ENCODE results near the gene ADCY10. TPM values are rescaled to one million over a fixed set of nuclear protein-coding genes. Genes with fewer than 3 reads are reported as not detected.
"Not testable (repeated sequence)": the region's sequence is repeated elsewhere in the genome, so short reads cannot be mapped to it uniquely, and the experiment has no call there.

Gene ADCY10
- total RNA-seq, 1 experiment from 2014 or later: 0.15 TPM

- DNase-seq (ENCODE audit: low read depth): no peak
These were observed 57.1 kb downstream of the ADCY10 start for GRCh38 chr1:167856711-167857418.

DNA sequence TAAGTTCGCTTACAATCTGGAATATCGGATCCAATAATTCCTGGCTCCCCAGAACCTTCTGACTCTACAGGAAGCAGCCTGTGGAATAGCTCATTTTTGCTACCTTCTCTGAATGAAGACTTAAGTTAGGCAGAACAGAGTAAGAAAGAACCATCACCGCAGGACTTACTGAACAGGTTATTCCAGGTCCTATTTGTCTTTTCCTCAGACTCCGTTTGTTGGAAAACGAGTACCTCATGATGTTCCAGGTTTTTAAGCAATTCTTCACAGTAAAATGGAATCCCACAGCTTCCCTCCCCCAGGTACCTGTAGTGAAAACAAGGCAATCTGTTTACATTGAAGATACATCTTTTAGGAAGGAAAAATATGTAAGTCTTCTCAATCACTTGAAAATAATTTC is 59.8 kb downstream of the ADCY10 start:
- no peak for DNase-seq (ENCODE audit: low read depth)

DNA sequence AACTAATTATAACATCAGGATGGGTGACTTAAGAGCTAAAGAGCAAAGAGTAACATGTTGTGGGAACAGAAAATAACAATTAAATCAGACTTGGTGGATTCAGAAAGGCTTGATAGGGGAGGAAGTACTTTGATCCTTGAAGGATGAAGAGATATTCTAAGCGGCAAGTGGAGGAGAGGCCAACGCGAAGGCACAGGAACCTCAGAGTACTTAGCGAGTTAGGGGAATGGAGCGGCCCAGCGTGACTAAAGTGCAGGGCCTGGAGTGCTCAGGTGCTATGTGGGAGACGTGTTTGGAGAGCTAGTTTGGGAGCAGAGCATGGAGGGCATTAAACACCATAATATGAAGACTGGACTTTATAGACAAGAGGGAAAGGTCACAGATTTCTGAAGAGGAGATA is 64.3 kb downstream of the ADCY10 start:
- DNase-seq (ENCODE audit: low read depth): no peak

- DNase-seq (ENCODE audit: low read depth): no peak
These were observed 71.1 kb downstream of the ADCY10 start for GRCh38 chr1:167842872-167843271.

- DNase-seq (ENCODE audit: low read depth): no peak
These were observed 72.4 kb downstream of the ADCY10 start for GRCh38 chr1:167841530-167841929.

GRCh38 chr1:167839009-167839408 is 74.9 kb downstream of the ADCY10 start:
- DNase-seq (ENCODE audit: low read depth): no peak

GRCh38 chr1:167837326-167837725 is 76.6 kb downstream of the ADCY10 start:
- no peak for DNase-seq (ENCODE audit: low read depth)

GRCh38 chr1:167836197-167836596 is 77.7 kb downstream of the ADCY10 start:
- no peak for DNase-seq (ENCODE audit: low read depth)

- DNase-seq (ENCODE audit: low read depth): no peak
These were observed 80.0 kb downstream of the ADCY10 start for GRCh38 chr1:167833904-167834303.

DNA sequence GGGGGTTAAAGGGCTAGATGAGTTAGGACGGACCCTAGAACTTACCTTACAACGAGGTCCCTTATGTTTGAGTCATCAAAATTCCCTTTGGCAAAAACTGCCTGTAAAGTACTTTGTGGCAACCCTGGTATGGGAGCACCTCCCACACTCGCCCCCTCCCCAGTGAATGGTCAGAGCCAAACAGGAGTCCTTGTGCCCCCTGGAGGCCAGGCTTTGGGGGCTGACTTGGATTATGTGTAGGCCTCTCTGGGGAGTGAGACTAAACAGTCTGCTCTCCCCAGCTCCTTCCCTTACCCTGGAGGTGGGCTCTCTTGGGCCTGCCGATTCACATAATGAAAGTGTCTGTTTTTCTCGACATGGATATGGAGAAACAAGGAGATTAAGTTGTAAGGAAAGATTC is 81.2 kb downstream of the ADCY10 start:
- DNase-seq (ENCODE audit: low read depth): no peak

GRCh38 chr1:167830668-167831067 is 83.3 kb downstream of the ADCY10 start:
- not testable (repeated sequence) for DNase-seq (ENCODE audit: low read depth)

- DNase-seq (ENCODE audit: low read depth): no peak
These were observed 84.1 kb downstream of the ADCY10 start for GRCh38 chr1:167829868-167830267.

- DNase-seq (ENCODE audit: low read depth): no peak
These were observed 87.8 kb downstream of the ADCY10 start for GRCh38 chr1:167826127-167826526.

DNA sequence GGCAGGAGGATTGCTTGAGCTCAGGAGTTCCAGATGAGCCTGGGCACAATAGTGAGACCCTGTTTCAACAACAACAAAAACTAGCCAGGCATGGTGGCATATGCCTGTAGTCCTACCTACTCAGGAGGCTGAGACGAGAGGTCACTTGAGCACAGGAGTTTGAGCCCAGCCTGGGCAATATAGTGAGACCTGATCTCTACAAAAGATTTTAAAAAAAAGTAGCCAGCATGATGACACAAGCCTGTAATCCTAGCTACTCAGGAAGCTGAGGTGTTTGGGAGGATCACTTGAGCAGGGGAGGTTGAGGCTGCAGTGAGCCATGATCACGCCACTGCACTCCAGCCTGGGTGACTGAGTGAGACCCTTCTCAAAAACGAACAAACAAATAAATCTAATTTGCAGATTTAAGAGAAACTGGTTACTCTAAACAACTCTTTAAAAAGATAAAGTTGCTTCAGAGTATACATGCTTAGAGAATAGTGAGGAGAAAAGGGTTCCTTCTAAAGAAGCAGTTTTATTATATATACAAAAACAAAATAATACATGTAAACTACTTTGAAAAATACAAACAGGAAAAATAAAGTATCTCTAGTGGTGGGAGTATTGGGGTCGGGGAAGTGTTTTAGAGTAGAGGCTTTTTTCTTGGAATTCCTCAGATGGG is 88.4 kb downstream of the ADCY10 start:
- DNase-seq (ENCODE audit: low read depth): no peak

GRCh38 chr1:167824163-167824794 is 89.7 kb downstream of the ADCY10 start:
- no peak for DNase-seq (ENCODE audit: low read depth)

- DNase-seq (ENCODE audit: low read depth): peak; percentile 54
These were observed 91.8 kb downstream of the ADCY10 start for GRCh38 chr1:167821969-167822685.

DNA sequence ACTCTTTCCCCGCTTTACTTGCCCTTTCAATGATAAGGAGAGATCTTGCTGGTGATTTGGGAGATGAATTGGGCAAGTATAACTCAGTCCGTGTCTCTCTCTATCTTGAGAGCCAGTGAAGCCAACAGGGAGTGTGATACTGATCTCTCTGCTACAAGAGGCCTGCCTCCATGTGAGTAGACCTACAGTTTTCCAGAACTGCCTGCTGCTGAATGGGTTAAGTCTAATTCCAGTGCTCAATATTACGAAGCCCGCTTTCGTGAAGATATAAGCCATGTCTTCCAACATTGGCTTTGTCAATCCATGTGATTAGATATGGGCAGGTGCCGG is 92.6 kb downstream of the ADCY10 start:
- DNase-seq (ENCODE audit: low read depth): no peak

DNA sequence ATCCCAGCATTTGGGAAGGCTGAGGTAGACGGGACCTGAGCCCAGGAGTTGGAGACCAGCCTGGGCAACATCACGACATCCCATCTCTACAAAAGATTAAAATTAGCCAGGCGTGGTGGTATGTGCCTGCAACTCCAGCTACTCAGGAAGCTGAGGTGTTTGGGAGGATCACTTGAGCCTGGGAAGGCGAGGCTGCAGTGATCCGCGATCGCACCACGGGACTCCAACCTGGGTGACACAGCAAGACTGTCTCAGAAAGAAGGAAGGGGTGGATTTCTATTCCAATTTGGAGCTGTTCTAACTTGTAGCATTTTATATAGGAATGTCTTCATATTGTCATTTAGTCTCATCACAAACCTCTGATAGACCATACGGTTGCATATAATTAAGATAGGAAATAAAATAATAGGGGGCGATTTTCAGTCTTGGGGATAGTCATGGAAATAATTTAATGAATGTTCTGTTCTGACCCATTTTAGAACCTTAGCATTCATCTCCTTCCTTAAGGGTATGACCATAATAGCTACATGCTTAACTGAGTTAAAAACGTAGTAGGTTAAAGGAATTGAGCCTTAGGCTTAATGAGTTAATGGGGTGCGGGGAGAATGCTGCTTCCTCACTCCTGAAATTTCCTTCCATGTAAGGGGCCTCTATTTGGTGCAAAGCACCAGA is 93.1 kb downstream of the ADCY10 start:
- no peak for DNase-seq (ENCODE audit: low read depth)

- peak; percentile 97 for DNase-seq (ENCODE audit: low read depth)
These were observed 93.9 kb downstream of the ADCY10 start for GRCh38 chr1:167819849-167820683.

DNA sequence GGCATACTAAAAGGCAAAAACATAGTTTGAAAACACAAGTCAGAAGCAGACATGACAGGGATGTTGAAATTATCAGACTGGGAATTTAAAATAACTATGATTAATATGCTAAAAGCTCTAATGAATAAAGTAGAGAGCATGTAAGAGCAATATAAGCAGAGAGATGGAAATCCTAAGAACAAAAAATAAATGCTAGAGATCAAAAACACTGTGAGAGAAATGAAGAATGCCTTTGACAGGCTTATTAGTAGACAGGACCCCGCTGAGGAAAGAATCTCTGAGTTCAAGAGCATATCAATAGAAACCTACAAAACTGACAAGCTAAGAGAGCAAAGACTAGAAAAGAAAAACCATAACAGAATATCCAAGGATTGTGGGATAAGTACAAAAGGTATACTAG is 98.3 kb downstream of the ADCY10 start:
- DNase-seq (ENCODE audit: low read depth): no peak

DNA sequence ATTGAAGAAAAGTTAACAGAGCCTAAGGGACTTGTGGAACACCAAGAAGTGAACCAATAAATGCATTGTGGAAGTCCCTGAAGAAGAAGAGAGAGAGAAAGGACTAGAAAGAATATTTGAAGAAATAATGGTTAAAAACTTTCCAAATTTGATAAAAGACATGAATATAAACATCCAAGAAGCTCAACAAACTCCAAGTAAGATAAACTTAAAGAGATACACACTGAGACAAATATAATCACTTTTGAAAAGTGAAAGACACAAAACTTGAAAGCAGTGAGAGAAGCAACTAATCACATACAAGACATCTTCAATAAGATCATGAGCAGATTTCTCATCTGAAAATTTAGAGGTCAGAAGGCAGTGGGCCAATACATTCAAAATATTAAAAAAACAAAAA is 101.0 kb downstream of the ADCY10 start:
- DNase-seq (ENCODE audit: low read depth): no peak

Measured in M059J (cell line).